OCI-LY7 (cell line): Measurements from ENCODE around the gene PTGDS. TPM values are rescaled to one million over a fixed set of nuclear protein-coding genes. Genes with fewer than 3 reads are reported as not detected.

ENCODE experiments used
- Bru-seq: library from RNA; stranded (reverse); fragments of 400-500 nt; gene quantifications from one replicate; lab custom pipeline; 2021; lab: Mats Ljungman, UMichigan
- BruChase-seq, 2 experiments: library from RNA; stranded (reverse); fragments of 400-500 nt; gene quantifications; one replicate each; lab custom pipeline; 2021; lab: Mats Ljungman, UMichigan
- BruUV-seq: library from RNA; stranded (reverse); fragments of 400-500 nt; replicated peaks from 2 replicates; lab custom pipeline; 2021; lab: Mats Ljungman, UMichigan
- CTCF ChIA-PET: fragments of 300-600 bp; sonication (Branson Sonifier 250); formaldehyde crosslinking; loops from one replicate; lab custom pipeline; 2022; ENCODE audit warnings: antibody characterized with exemption; ENCODE audit not compliant: unreplicated experiment; lab: Charles Lee
- POLR2A ChIA-PET: fragments of 300-600 bp; sonication (Branson Sonifier 250); formaldehyde crosslinking; loops from one replicate; lab custom pipeline; 2022; ENCODE audit warnings: antibody characterized with exemption; lab: Charles Lee
- DNase-seq: peaks from one replicate; pipeline ENCODE4 v3.0.0-alpha.2; 2015; ENCODE audit warnings: low spot score
- H2AFZ ChIP-seq: fragments of 200-600 bp; sonication (generic), shearing (Covaris generic); 2 replicates; pipeline ENCODE4 v1.6.1; 2014; ENCODE audit warnings: mild to moderate bottlenecking, antibody characterized with exemption, low read length, moderate library complexity
- H3K27ac ChIP-seq: fragments of 200-600 bp; sonication (generic); 2 replicates; pipeline ENCODE4 v1.5.1; 2014; ENCODE audit warnings: mixed run types, low read depth, mild to moderate bottlenecking, moderate library complexity, low read length, inconsistent platforms; ENCODE audit not compliant: poor library complexity, severe bottlenecking
- H3K36me3 ChIP-seq: fragments of 200-600 bp; sonication (generic); 2 replicates; pipeline ENCODE4 v1.6.1; 2014; ENCODE audit warnings: mild to moderate bottlenecking, antibody characterized with exemption, low read length, moderate library complexity, mixed read lengths; ENCODE audit not compliant: insufficient read depth
- H3K4me1 ChIP-seq: fragments of 200-600 bp; sonication (generic); 2 replicates; pipeline ENCODE4 v1.5.1; 2014; ENCODE audit warnings: mild to moderate bottlenecking, low read length; ENCODE audit not compliant: insufficient read depth, poor library complexity, severe bottlenecking
- H3K4me2 ChIP-seq: fragments of 200-600 bp; sonication (generic); 2 replicates; pipeline ENCODE4 v1.6.1; 2014; ENCODE audit warnings: mild to moderate bottlenecking, low read length
- H3K4me3 ChIP-seq: fragments of 200-600 bp; sonication (generic); 2 replicates; pipeline ENCODE4 v1.5.1; 2014; ENCODE audit warnings: mild to moderate bottlenecking, low read depth, low read length; ENCODE audit not compliant: poor library complexity, severe bottlenecking
- H3K79me2 ChIP-seq: fragments of 200-600 bp; sonication (generic); 2 replicates; pipeline ENCODE4 v1.6.1; 2016; ENCODE audit warnings: low read depth, mild to moderate bottlenecking, low read length, moderate library complexity, mixed read lengths; ENCODE audit not compliant: insufficient read depth
- H3K9me2 ChIP-seq: fragments of 200-600 bp; sonication (generic); 2 replicates; pipeline ENCODE4 v1.6.1; 2016; ENCODE audit warnings: mild to moderate bottlenecking, low read length, mixed read lengths; ENCODE audit not compliant: insufficient read depth
- H3K9me3 ChIP-seq: fragments of 200-600 bp; sonication (generic); 2 replicates; pipeline ENCODE4 v1.6.1; 2014; ENCODE audit warnings: mild to moderate bottlenecking, mixed run types, low read length, mixed read lengths
- H4K20me1 ChIP-seq: fragments of 200-600 bp; sonication (generic); 2 replicates; pipeline ENCODE4 v1.6.1; 2014; ENCODE audit warnings: mild to moderate bottlenecking, antibody characterized with exemption, low read length, moderate library complexity, mixed read lengths; ENCODE audit not compliant: insufficient read depth
- CTCF ChIP-seq: fragments of 200-600 bp; sonication (generic); conservative IDR thresholded peaks from 2 replicates; pipeline ENCODE4 v1.5.1; 2014; ENCODE audit warnings: mild to moderate bottlenecking, antibody characterized with exemption, low read length, moderate library complexity, mixed read lengths
- EZH2phosphoT487 ChIP-seq: fragments of 200-600 bp; sonication (generic); IDR thresholded peaks from 2 replicates; pipeline ENCODE4 v1.6.1; 2018; ENCODE audit warnings: low read depth, borderline replicate concordance, mild to moderate bottlenecking, mixed run types, antibody characterized with exemption, low read length, moderate library complexity, mixed read lengths
- intact Hi-C: fragments of 100-400 bp; cut with micrococcal nuclease; formaldehyde crosslinking; loops from one replicate; pipeline ENCODE4 v1.10.0; 2022; ENCODE audit not compliant: unreplicated experiment
- long read RNA-seq: library from polyadenylated mRNA; stranded (forward); transcript quantifications from one replicate; pipeline ENCODE4 v2.0.0, GENCODE V29; 2022
- total RNA-seq, 2 experiments: library from RNA; depleted of rRNA in 1 of 2; stranded (reverse); fragments of >200 nt in 1 of 2; shearing (Covaris generic) in 1 of 2; gene quantifications; 2 replicates each; pipeline ENCODE4 v1.2.3, GENCODE V29; 2014 to 2022

The PTGDS gene
- total RNA-seq (2014; rRNA removed; shearing (Covaris generic)) (not detected in 2 replicates), total RNA-seq (2022) (not detected in 2 replicates), Bru-seq, nascent RNA (not detected), BruChase-seq, experiment 1, labeled RNA remaining after a 6-hour chase (not detected), BruChase-seq, experiment 2, labeled RNA remaining after a 2-hour chase (not detected)
- long read RNA-seq, result 0 reads

- no peaks in the 10 kb centered on the region for H3K79me2 ChIP-seq
- no peaks in the 10 kb centered on the region for H3K9me3 ChIP-seq
- no peak within 1 kb of the TSS for H3K4me2 ChIP-seq
- no peaks in the 10 kb centered on the region for H3K9me2 ChIP-seq
- H4K20me1 ChIP-seq, result no peaks in the 10 kb centered on the region
- no peak within 1 kb of the TSS for H3K4me3 ChIP-seq
- CTCF ChIA-PET, result no interaction called here
- no peak within 1 kb of the TSS for H2AFZ ChIP-seq
- BruUV-seq, result no TSS peak
- H3K36me3 ChIP-seq, result no peaks in the 10 kb centered on the region
- TF ChIP-seq EZH2phosphoT487 (no peak), CTCF (no peak)
- POLR2A ChIA-PET, result no interaction called here
- intact Hi-C loops, result no loop called here
- no peak for DNase-seq
- H3K4me1 ChIP-seq, result no peaks in the 10 kb centered on the region
- H3K27ac ChIP-seq, result no peak within 1 kb of the TSS
Observed at GRCh38 chr9:136977223-136977622, at the start of gene PTGDS. Gene PTGDS (plus strand): TSS chr9:136977504. CDS start chr9:136977579, 75 bp downstream.

- H3K4me1 ChIP-seq, result peaks cover 5% of the 10 kb centered on the region
- TF ChIP-seq CTCF (no peak), EZH2phosphoT487 (no peak)
- ChIA-PET CTCF (no interaction called here), POLR2A (no interaction called here)
- H3K9me3 ChIP-seq, result no peaks in the 10 kb centered on the region
- peaks cover 86% of the 10 kb centered on the region for H3K36me3 ChIP-seq
- no peaks in the 10 kb centered on the region for H3K9me2 ChIP-seq
- H3K27ac ChIP-seq, result no peak overlapping the region
- H2AFZ ChIP-seq, result no peak overlapping the region
- H3K4me2 ChIP-seq, result no peak overlapping the region
- DNase-seq, result no peak
- H3K79me2 ChIP-seq, result no peaks in the 10 kb centered on the region
- BruUV-seq, result no TSS peak
- no peak overlapping the region for H3K4me3 ChIP-seq
- intact Hi-C loops, result no loop called here
- H4K20me1 ChIP-seq, result no peaks in the 10 kb centered on the region
Observed at GRCh38 chr9:136928591-136928990, 48.7 kb upstream of the PTGDS start.

GRCh38 chr9:136930014-136930413 lies 47.3 kb upstream of the PTGDS start:
- no peak for DNase-seq
- TF ChIP-seq CTCF (no peak), EZH2phosphoT487 (no peak)
- no peak overlapping the region for H2AFZ ChIP-seq
- H3K4me3 ChIP-seq, result no peak overlapping the region
- H3K27ac ChIP-seq, result no peak overlapping the region
- H4K20me1 ChIP-seq, result no peaks in the 10 kb centered on the region
- ChIA-PET CTCF (no interaction called here), POLR2A (interaction anchor here (0.7 kb wide), 1 partner anchor 19 kb away, joined by 3 read pairs; no protein-coding TSS in a partner anchor)
- H3K9me3 ChIP-seq, result no peaks in the 10 kb centered on the region
- H3K36me3 ChIP-seq, result peaks cover 86% of the 10 kb centered on the region
- intact Hi-C loops, result no loop called here
- BruUV-seq, result no TSS peak
- H3K79me2 ChIP-seq, result no peaks in the 10 kb centered on the region
- H3K9me2 ChIP-seq, result no peaks in the 10 kb centered on the region
- H3K4me2 ChIP-seq, result no peak overlapping the region
- peaks cover 4% of the 10 kb centered on the region for H3K4me1 ChIP-seq
